CD4-positive, alpha-beta memory T cell (primary cell): ENCODE data around the gene PRICKLE4. TPM values are rescaled to one million over a fixed set of nuclear protein-coding genes. Genes with fewer than 3 reads are reported as not detected.

Source experiments
- CTCF ChIA-PET: fragments of 350-600 bp; sonication (Branson Sonifier 250); formaldehyde crosslinking; loops from one replicate; lab custom pipeline; 2021; ENCODE audit warnings: inconsistent platforms; ENCODE audit not compliant: partially characterized antibody; lab: Charles Lee
- POLR2A ChIA-PET: fragments of 350-600 bp; sonication (Branson Sonifier 250); formaldehyde crosslinking; loops from one replicate; lab custom pipeline; 2021; ENCODE audit not compliant: partially characterized antibody; lab: Charles Lee
- DNase-seq, 5 donors: peaks; one replicate each; pipeline versions ENCODE4 v3.0.0 to v3.0.0-alpha.2; 2020 to 2022; ENCODE audit warnings: mixed read lengths in 1 of 5
- H3K27ac ChIP-seq: one replicate; pipeline ENCODE4 v1.7.0; 2013; ENCODE audit warnings: low read depth, low read length
- H3K27me3 ChIP-seq: 2 replicates; pipeline ENCODE4 v1.7.0; 2013; ENCODE audit warnings: mild to moderate bottlenecking, low read length, moderate library complexity; ENCODE audit not compliant: insufficient read depth
- H3K36me3 ChIP-seq: 2 replicates; pipeline ENCODE4 v1.7.0; 2013; ENCODE audit warnings: mild to moderate bottlenecking, low read length, moderate library complexity; ENCODE audit not compliant: insufficient read depth
- H3K4me1 ChIP-seq: 2 replicates; pipeline ENCODE4 v1.7.0; 2013; ENCODE audit warnings: mild to moderate bottlenecking, low read length, moderate library complexity; ENCODE audit not compliant: insufficient read depth
- H3K4me3 ChIP-seq, 2 donors: one replicate each; pipeline ENCODE4 v1.7.0; 2013; ENCODE audit warnings: low read length in 2 of 2, mild to moderate bottlenecking in 1 of 2
- H3K9me3 ChIP-seq, 2 donors: one replicate each; pipeline ENCODE4 v1.7.0; 2013; ENCODE audit warnings: low read length in 2 of 2, control low read depth in 1 of 2; ENCODE audit not compliant: control insufficient read depth in 1 of 2
- H3K27ac Mint-ChIP-seq, 7 donors: one replicate each; pipeline ENCODE4 v1.8.0; 2020 to 2021; ENCODE audit warnings: mixed read lengths in 7 of 7, mild to moderate bottlenecking in 6 of 7, inconsistent platforms in 3 of 7, moderate library complexity in 3 of 7
- H3K27me3 Mint-ChIP-seq, 2 donors: one replicate each; pipeline ENCODE4 v1.8.0; 2020 to 2021; ENCODE audit warnings: mixed read lengths in 2 of 2
- H3K36me3 Mint-ChIP-seq, 2 donors: one replicate each; pipeline ENCODE4 v1.8.0; 2020 to 2021; ENCODE audit warnings: mixed read lengths in 2 of 2, inconsistent platforms in 1 of 2, mild to moderate bottlenecking in 1 of 2
- H3K4me1 Mint-ChIP-seq, 4 donors: one replicate each; pipeline ENCODE4 v1.8.0; 2020 to 2021; ENCODE audit warnings: mixed read lengths in 4 of 4, mild to moderate bottlenecking in 1 of 4
- H3K4me3 Mint-ChIP-seq, 8 donors: one replicate each; pipeline ENCODE4 v1.8.0; 2020 to 2021; ENCODE audit warnings: mixed read lengths in 8 of 8, mild to moderate bottlenecking in 7 of 8, moderate library complexity in 6 of 8, inconsistent platforms in 3 of 8
- H3K9me3 Mint-ChIP-seq, 8 donors: one replicate each; pipeline ENCODE4 v1.8.0; 2020 to 2021; ENCODE audit warnings: mixed read lengths in 8 of 8, mild to moderate bottlenecking in 5 of 8, inconsistent platforms in 3 of 8, moderate library complexity in 1 of 8
- intact Hi-C: fragments of 100-400 bp; cut with micrococcal nuclease; formaldehyde crosslinking; loops from one replicate; pipeline ENCODE4 v1.15.1; 2023
- polyA plus RNA-seq, 2 donors: library from polyadenylated mRNA; unstranded; fragments of 300-500 nt; fragmentation: Illumina TruSeq; gene quantifications; one replicate each; pipeline ENCODE4 v1.2.3, GENCODE V29; 2021
- total RNA-seq, 2 experiments: library from RNA; stranded (reverse); gene quantifications; one replicate each; pipeline ENCODE4 v1.2.3, GENCODE V29; 2021

The PRICKLE4 gene
- total and polyA plus RNA-seq, 4 experiments from 2014 or later = not detected

DNA sequence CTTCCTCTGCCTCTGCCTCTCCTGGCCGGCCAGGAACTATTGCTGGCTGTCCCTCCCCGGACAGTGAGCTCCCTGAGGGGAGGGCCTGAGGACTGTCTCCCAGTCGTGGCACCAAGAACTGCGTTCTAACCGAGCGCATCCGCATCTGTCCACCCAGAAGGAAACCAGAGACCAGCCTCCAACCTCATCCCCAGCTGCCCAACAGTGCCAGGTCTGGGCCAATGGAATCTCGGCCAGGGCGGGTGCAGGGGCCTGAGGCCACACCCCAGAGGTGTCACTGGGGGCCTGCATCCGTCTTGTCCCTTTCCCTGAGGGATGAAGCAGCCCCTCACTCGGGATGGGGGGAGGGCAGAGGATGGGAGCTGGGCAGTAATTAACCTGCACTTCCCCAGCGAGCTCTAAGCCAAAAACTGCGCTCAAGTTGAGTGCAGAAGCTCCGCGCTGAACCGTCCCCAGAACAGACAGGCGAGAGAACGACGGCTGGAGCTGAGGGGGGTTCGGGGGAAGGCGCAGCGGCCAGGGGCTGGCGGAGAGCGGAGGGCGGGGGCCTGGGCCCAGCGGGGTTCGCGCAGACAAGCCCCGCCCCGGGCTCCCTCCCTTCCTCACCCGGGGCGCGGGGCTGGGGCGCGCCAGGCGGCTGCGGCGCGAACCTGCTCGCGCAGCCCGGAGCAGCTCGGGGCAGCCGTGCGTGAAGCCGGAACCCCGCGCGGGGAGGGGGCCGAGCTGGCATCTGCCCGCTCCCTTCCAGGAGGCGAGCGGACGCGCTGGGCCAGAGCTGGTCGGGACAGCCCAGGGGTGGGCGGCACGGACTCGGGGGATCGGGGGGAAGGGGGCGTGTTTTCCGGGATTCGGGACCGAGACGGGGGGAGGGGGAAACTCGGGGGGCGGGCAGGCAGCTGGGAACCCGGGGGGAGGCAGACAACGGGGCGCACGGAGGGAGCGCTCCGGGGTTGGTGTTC, 46.6 kb upstream of the PRICKLE4 start:
- no peaks in the 10 kb centered on the region for H3K9me3 Mint-ChIP-seq
- peak; percentile 69 to 75 (median 74) for DNase-seq
- POLR2A ChIA-PET = interaction anchor here (0.9 to 4.6 kb wide), 13 partner anchors 9 to 1495 kb away, joined by 3 to 43 read pairs (median 5); partner anchors contain the start of genes CNPY3, DNPH1, TAF8 and TOMM6

DNA sequence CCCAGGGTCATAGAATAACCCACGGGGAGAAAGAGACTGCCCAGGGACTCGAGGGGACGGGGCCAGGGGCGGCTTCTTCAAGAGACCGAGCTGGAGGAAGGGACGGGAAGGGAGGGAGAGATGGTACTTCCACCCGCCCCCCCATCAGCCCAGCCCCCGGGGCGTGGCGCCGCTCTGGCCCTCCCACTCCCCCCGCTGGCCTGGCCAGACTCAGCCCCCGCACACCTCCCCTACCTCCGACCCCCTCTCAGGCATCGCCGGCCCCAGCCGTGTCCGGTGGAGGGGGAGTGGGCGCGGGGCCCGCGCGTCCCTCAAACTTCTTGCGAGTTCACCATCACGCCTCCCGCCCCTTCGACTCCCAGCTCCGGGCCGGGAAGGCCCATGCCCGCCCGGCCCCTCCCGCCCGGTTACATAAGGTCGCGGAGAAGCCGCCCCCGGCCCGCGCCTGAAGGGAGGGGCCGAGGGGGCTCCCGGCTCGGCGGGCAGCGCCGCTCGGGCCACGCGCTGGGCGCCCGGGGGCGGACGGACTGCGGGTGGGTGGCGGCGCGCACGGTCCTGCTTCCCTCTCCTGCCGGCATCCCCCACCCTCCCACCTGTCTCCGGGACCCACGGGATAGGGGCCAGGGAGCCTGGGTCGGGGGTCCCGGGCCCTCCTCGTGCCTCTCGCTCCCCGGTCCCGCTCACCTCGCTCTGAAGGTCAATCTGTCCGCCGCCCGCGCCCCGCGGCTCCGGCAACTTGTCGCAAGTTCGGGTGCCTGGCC, 45.7 kb upstream of the PRICKLE4 start:
- Mint-ChIP-seq H3K4me1 (peaks cover 21 to 44% (median 33%) of the 10 kb centered on the region in 4 donors), H3K27me3 (peaks cover 0 to 1% of the 10 kb centered on the region in 2 donors)

More for the DNA sequence above, 46.6 kb upstream of the PRICKLE4 start:
- Mint-ChIP-seq H3K4me1 (peaks cover 21 to 52% (median 36%) of the 10 kb centered on the region in 4 donors), H3K27me3 (peaks cover 0 to 1% of the 10 kb centered on the region in 2 donors), H3K4me3 (peak overlapping the region; percentile 77 to 86 (median 84)), H3K36me3 (peaks cover 0 to 4% of the 10 kb centered on the region in 2 donors), H3K27ac (peak overlapping the region; percentile 72 to 97 (median 87))
- Histone ChIP-seq H3K36me3 (no peaks in the 10 kb centered on the region), H3K9me3 (no peaks in the 10 kb centered on the region), H3K27me3 (no peaks in the 10 kb centered on the region), H3K4me1 (peaks cover 51% of the 10 kb centered on the region), H3K4me3 (peak overlapping the region in 1 of 2 donors; percentile 64), H3K27ac (peak overlapping the region; percentile 75)
- intact Hi-C loops = loop anchor here (2.0 to 10.0 kb wide), 3 partner anchors 51 to 1901 kb away; partner anchors contain the start of genes MAD2L1BP, NFYA and OARD1
- CTCF ChIA-PET = interaction anchor here (1.1 to 4.0 kb wide), 11 partner anchors 10 to 317 kb away, joined by 3 to 22 read pairs (median 4); partner anchors contain the start of genes BYSL, MED20 and TOMM6

DNA sequence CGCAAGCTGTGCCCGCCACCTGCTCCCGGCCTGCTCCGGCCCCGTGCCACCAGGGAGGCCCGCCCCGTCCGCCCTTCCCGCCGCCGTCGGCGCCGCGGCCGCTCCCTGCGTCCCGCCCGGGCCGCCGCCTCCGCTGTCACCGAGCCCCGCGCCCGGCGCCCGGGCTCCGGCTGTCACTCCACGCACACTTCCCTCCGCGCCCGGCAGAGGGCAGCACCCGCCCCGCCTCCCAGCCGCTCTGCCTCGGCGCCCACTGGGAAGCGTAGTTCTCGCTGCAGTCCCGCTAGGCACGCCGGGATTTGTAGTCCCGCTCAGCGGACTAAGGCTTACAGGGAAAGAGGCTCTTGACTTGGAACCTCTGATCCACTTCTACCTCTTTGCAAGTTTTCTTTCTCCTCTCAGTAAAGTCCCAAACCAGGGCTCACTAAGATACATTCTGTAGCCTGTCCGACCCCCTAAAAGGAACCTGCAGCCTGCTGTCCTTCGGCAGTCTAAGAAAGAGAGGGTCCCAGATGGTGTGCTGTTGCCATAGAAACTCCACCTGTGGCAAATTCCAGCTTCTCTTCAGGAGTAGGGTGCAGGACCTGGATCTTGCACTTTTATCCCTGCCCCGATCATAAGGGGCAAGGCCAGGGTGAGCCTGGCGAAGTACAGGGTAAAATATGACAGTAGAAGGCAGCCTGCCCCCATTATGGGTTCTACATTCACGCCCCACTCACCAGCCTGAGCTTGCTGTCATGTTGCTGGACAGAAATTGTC, 45.0 kb upstream of the PRICKLE4 start, which contains the start of gene TFEB:
Gene TFEB, minus strand, starts transcription at position 182 of the 759 bp plus-strand sequence. CDS start 44,395 bp downstream, outside the sequence.
- Mint-ChIP-seq H3K36me3 (peaks cover 0 to 3% of the 10 kb centered on the region in 2 donors), H3K4me3 (peak within 1 kb of the TSS; percentile 77 to 91 (median 82)), H3K27me3 (peaks cover 0 to 1% of the 10 kb centered on the region in 2 donors), H3K4me1 (peaks cover 16 to 36% (median 27%) of the 10 kb centered on the region in 4 donors), H3K27ac (peak within 1 kb of the TSS; percentile 42 to 93 (median 76)), H3K9me3 (no peaks in the 10 kb centered on the region)
- intact Hi-C loops = loop anchor here (1.0 to 10.0 kb wide), 8 partner anchors 28 to 1899 kb away; partner anchors contain the start of genes MAD2L1BP, MRPS10, NFYA and OARD1
- Histone ChIP-seq H3K4me1 (peaks cover 39% of the 10 kb centered on the region), H3K27me3 (no peaks in the 10 kb centered on the region), H3K27ac (peak within 1 kb of the TSS; percentile 75), H3K9me3 (no peaks in the 10 kb centered on the region), H3K4me3 (peak within 1 kb of the TSS in 1 of 2 donors; percentile 64), H3K36me3 (no peaks in the 10 kb centered on the region)
- peak; percentile 92 to 95 (median 92) for DNase-seq
- ChIA-PET POLR2A (interaction anchor here (1.0 to 4.6 kb wide), 7 partner anchors 28 to 1494 kb away, joined by 3 to 43 read pairs (median 5); partner anchors contain the start of genes CNPY3, DNPH1, FRS3 and TOMM6), CTCF (interaction anchor here (1.2 to 4.0 kb wide), 3 partner anchors 40 to 186 kb away, joined by 3 to 22 read pairs (median 3); partner anchors contain the start of genes BYSL, MED20 and TOMM6)

More for the DNA sequence above, 45.7 kb upstream of the PRICKLE4 start:
- H3K4me3 Mint-ChIP-seq = peak overlapping the region; percentile 77 to 87 (median 80)
- peak; percentile 59 to 76 (median 64) for DNase-seq
- H3K4me1 ChIP-seq = peaks cover 46% of the 10 kb centered on the region
- POLR2A ChIA-PET = interaction anchor here (1.0 to 4.6 kb wide), 12 partner anchors 10 to 1494 kb away, joined by 3 to 43 read pairs (median 6); partner anchors contain the start of genes CNPY3, DNPH1, TOMM6 and UBR2
- no peaks in the 10 kb centered on the region for H3K9me3 Mint-ChIP-seq
- H3K4me3 ChIP-seq = peak overlapping the region in 1 of 2 donors; percentile 64
- intact Hi-C loops = loop anchor here (1.0 to 10.0 kb wide), 8 partner anchors 28 to 1900 kb away; partner anchors contain the start of genes MAD2L1BP, MRPS10, NFYA and OARD1
- H3K27ac ChIP-seq = peak overlapping the region; percentile 75
- peak overlapping the region in 6 of 7 donors; percentile 59 to 93 (median 75) for H3K27ac Mint-ChIP-seq
- no peaks in the 10 kb centered on the region for H3K36me3 ChIP-seq
- H3K27me3 ChIP-seq = no peaks in the 10 kb centered on the region
- H3K36me3 Mint-ChIP-seq = peaks cover 0 to 3% of the 10 kb centered on the region in 2 donors
- CTCF ChIA-PET = interaction anchor here (1.1 to 4.0 kb wide), 8 partner anchors 11 to 186 kb away, joined by 3 to 22 read pairs (median 5); partner anchors contain the start of genes BYSL, MED20 and TOMM6
- H3K9me3 ChIP-seq = no peaks in the 10 kb centered on the region

DNA sequence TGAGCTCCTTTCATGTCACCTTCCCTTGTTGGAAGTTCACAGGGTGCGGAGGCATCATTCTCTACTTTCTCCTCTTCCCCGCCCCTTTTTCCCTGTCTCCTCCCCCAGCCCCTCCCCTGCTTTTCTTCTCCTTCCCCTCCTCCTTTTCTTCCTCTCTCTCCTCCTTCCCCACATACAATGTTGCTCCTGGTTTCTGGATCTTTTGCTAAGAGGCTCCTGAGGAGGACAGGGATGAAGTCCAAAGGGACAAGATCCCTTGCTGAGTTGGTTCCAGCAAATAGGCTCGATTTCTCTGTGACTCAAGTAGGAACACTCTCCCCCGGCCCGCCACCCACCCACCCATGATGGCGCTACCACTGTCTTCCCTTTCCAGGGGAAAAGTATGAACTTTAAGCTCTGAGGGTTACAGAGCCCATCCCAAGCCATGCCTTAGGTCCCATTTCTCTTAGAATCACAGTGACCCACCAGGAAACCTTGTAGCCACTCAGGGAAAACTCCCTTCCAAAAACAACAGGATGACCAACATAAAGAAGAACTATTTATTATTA, 44.3 kb upstream of the PRICKLE4 start:
- peak overlapping the region in 2 of 7 donors; percentile 58 to 88 for H3K27ac Mint-ChIP-seq
- H3K4me1 Mint-ChIP-seq = peaks cover 11 to 30% (median 21%) of the 10 kb centered on the region in 4 donors

DNA sequence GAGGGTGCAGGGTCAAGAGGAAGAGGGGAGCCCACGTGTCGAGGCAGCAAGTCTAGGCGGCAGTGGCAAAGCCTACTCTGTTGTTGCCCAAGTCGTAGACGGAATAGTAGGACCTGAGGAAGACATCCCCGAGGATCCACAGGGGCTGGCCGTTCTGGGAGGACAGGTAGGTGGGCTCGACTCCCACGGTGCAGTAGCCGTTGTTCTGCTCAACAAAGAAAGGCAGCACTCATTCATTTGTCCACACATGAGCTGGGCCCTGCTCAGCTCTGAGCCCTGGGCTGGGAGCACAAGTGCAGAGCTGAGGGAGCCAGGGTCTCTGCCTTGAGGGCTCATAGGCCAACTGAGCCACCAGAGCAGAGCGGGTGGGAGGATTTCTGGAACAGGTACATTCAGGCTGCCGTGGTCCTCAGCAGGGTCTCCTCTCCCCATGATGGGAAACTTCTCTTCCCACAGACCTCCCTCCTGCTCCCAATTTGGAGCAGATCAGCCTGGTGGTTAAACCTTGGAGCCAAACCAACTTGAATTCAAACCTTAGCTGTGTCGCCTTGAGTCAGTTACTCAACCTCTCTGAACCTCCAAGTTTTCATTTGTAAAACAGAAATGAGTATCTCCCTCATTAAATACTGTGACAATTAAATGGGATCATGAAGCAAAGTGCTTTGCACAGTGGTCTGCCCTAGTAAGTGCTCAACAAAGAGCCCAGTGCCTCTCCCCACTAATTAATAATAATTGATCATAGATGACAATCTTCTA, 43.6 kb upstream of the PRICKLE4 start:
- Mint-ChIP-seq H3K27ac (peak overlapping the region in 2 of 7 donors; percentile 15 to 22), H3K27me3 (peaks cover 0 to 1% of the 10 kb centered on the region in 2 donors), H3K9me3 (no peaks in the 10 kb centered on the region), H3K4me3 (peak overlapping the region in 2 of 8 donors; percentile 9 to 59), H3K36me3 (peaks cover 0 to 3% of the 10 kb centered on the region in 2 donors), H3K4me1 (peaks cover 8 to 24% (median 17%) of the 10 kb centered on the region in 4 donors)
- DNase-seq = no peak
- no peaks in the 10 kb centered on the region for H3K9me3 ChIP-seq
- ChIA-PET POLR2A (interaction anchor here (1.0 to 4.6 kb wide), 3 partner anchors 43 to 50 kb away, joined by 3 to 43 read pairs (median 4); partner anchors contain the start of genes FRS3 and TOMM6), CTCF (interaction anchor here (1.1 kb wide), 1 partner anchor 50 kb away, joined by 3 read pairs; the partner anchor contains the start of gene TOMM6)
- H3K27me3 ChIP-seq = no peaks in the 10 kb centered on the region
- intact Hi-C loops = loop anchor here (10.0 kb wide), 1 partner anchor 1898 kb away; the partner anchor contains the start of gene MAD2L1BP
- no peak overlapping the region for H3K4me3 ChIP-seq
- H3K4me1 ChIP-seq = peaks cover 25% of the 10 kb centered on the region
- H3K36me3 ChIP-seq = no peaks in the 10 kb centered on the region
- H3K27ac ChIP-seq = no peak overlapping the region

More for the DNA sequence above, 44.3 kb upstream of the PRICKLE4 start:
- no peaks in the 10 kb centered on the region for H3K36me3 ChIP-seq
- ChIA-PET POLR2A (interaction anchor here (1.0 to 4.6 kb wide), 2 partner anchors 43 to 51 kb away, joined by 3 to 43 read pairs; partner anchors contain the start of genes FRS3 and TOMM6), CTCF (interaction anchor here (1.2 to 4.0 kb wide), 2 partner anchors 39 to 50 kb away, joined by 3 to 22 read pairs; partner anchors contain the start of gene TOMM6)
- H3K27me3 ChIP-seq = no peaks in the 10 kb centered on the region
- Mint-ChIP-seq H3K9me3 (no peaks in the 10 kb centered on the region), H3K4me3 (peak overlapping the region in 5 of 8 donors; percentile 32 to 87 (median 70)), H3K27me3 (peaks cover 0 to 1% of the 10 kb centered on the region in 2 donors), H3K36me3 (peaks cover 0 to 3% of the 10 kb centered on the region in 2 donors)
- no peaks in the 10 kb centered on the region for H3K9me3 ChIP-seq
- DNase-seq = no peak
- no peak overlapping the region for H3K4me3 ChIP-seq
- intact Hi-C loops = loop anchor here (10.0 kb wide), 1 partner anchor 1899 kb away; the partner anchor contains the start of gene MAD2L1BP
- peaks cover 32% of the 10 kb centered on the region for H3K4me1 ChIP-seq
- no peak overlapping the region for H3K27ac ChIP-seq
